GM06990 (cell line): Measurements from ENCODE around the gene STAT3.
A peak's percentile ranks its signal among the peaks of the same experiment; 100 is the strongest.

Source experiments
- DNase-seq: peaks from one replicate; pipeline ENCODE4 v3.0.0-alpha.2; 2011; ENCODE audit not compliant: insufficient read length; ENCODE audit errors: extremely low read depth
- H3K27me3 ChIP-seq: replicated peaks from 2 replicates; pipeline ENCODE4 v1.6.0; 2011; ENCODE audit warnings: low read length; ENCODE audit not compliant: control insufficient read depth, insufficient read depth
- H3K36me3 ChIP-seq: 2 replicates; pipeline ENCODE4 v1.5.1; 2011; ENCODE audit warnings: low read length; ENCODE audit not compliant: control insufficient read depth, insufficient read depth
- H3K4me3 ChIP-seq: replicated peaks from 2 replicates; pipeline ENCODE4 v1.5.1; 2011; ENCODE audit warnings: low read depth, mild to moderate bottlenecking, control low read depth, low read length
- TF ChIP-seq, protein P1 (sequence below): IDR thresholded peaks from 2 replicates; pipeline ENCODE4 v1.5.1; 2011; ENCODE audit warnings: low read length, control low read depth, mild to moderate bottlenecking, inconsistent platforms; ENCODE audit not compliant: insufficient read depth, poor library complexity, severe bottlenecking

Gene STAT3

GRCh38 chr17:42317266-42317845 lies 70.9 kb downstream of the STAT3 start:
- Histone ChIP-seq H3K27me3 (no peaks in the 10 kb centered on the region), H3K4me3 (no peak overlapping the region), H3K36me3 (peaks cover 14% of the 10 kb centered on the region)
- TF ChIP-seq, protein P1, sequence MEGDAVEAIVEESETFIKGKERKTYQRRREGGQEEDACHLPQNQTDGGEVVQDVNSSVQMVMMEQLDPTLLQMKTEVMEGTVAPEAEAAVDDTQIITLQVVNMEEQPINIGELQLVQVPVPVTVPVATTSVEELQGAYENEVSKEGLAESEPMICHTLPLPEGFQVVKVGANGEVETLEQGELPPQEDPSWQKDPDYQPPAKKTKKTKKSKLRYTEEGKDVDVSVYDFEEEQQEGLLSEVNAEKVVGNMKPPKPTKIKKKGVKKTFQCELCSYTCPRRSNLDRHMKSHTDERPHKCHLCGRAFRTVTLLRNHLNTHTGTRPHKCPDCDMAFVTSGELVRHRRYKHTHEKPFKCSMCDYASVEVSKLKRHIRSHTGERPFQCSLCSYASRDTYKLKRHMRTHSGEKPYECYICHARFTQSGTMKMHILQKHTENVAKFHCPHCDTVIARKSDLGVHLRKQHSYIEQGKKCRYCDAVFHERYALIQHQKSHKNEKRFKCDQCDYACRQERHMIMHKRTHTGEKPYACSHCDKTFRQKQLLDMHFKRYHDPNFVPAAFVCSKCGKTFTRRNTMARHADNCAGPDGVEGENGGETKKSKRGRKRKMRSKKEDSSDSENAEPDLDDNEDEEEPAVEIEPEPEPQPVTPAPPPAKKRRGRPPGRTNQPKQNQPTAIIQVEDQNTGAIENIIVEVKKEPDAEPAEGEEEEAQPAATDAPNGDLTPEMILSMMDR = no peak
- DNase-seq = no peak

GRCh38 chr17:42316755-42317154 lies 71.5 kb downstream of the STAT3 start:
- TF ChIP-seq, protein P1 = no peak
- Histone ChIP-seq H3K36me3 (peaks cover 12% of the 10 kb centered on the region), H3K27me3 (no peaks in the 10 kb centered on the region), H3K4me3 (no peak overlapping the region)
- DNase-seq = no peak

DNA sequence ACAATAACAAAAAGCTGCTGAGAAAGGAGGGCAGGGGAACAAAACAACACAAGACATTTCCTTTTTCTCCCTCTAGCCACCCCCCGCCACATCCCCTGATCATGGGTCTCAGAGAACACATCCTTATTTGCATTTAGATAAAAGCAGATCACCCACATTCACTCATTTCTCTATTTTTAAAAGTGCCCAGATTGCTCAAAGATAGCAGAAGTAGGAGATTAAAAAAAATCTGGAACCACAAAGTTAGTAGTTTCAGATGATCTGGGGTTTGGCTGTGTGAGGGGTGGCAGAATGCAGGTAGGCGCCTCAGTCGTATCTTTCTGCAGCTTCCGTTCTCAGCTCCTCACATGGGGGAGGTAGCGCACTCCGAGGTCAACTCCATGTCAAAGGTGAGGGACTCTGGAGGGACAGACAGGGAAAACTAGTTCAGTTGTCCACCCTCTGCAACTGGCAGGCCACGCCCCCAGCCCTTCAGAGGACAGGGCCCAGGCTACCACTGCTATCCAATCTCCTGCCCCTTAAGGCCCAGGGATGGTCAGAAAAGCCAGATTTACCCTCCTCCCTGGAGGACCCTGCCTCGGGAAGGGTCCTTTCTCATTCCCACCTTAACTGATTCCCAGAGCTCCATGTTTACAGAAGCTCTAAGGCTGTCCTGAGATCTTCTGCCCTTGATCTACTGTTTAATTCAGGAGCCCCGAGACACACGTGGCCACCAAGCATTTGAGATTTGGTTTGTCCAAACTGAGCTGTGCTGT lies 72.7 kb downstream of the STAT3 start:
- H3K4me3 ChIP-seq = no peak overlapping the region
- H3K36me3 ChIP-seq = peaks cover 13% of the 10 kb centered on the region
- DNase-seq = peak; percentile 37
- TF ChIP-seq, protein P1 = no peak
- no peaks in the 10 kb centered on the region for H3K27me3 ChIP-seq

DNA sequence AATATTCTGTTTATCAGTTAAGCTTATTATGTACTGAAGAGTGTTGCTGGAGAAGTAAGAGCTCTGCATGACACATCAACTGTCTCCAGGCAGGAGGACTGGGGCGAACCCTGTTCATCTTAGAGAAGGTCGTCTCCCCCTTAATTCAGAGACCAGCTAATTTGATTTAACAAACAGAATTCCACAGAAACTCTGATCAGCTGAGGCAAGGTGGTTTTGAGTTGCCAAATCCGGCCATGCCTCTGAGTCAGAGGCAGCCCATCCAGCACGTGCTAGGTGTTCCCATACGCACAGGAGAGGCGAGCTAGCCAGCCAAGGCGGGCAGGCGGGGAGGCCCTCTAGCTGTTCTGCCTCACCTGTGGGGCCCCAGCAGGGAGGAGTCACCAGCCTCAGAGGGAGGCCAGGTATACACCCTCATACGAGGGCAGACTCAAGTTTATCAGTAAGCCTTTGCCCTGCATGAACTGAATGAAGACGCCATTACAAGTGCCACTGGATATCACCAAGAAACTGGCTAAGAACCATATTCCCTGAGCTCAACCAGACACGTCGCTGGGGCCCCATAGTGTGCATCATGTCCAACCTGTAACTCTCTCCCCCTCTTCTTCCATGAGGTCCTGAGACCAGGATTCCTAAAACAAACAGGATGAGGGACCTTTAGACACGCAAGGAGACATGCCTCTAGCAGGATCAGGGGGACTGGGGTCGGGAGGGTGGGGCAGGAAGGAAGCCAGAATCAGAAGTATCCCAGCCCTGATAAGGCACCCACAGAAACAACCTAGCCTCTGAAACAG lies 74.3 kb downstream of the STAT3 start:
- H3K36me3 ChIP-seq = peaks cover 21% of the 10 kb centered on the region
- H3K4me3 ChIP-seq = no peak overlapping the region

DNA sequence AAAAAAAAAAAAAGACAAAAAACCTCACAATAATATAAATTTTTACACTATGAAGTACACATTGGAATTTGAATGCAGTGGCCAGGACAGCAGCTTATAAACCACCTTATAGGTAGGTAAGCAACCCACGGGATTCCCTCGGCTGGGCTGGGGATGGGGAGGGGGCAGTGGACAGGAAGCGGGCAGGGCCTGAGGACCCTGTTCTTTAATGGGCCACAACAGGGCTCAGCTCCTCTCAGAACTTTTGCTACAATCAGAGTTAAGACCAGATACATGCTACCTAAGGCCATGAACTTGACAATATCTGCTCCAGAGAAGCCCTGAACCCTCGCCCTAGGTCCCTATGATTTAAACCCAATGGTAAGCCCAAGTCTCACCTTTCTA lies 74.9 kb downstream of the STAT3 start:
- H3K4me3 ChIP-seq = no peak overlapping the region
- TF ChIP-seq, protein P1 = no peak

More for the DNA sequence above, 74.3 kb downstream of the STAT3 start:
- TF ChIP-seq, protein P1 = no peak
- no peaks in the 10 kb centered on the region for H3K27me3 ChIP-seq
- no peak for DNase-seq

More for the DNA sequence above, 74.9 kb downstream of the STAT3 start:
- no peaks in the 10 kb centered on the region for H3K27me3 ChIP-seq
- peaks cover 24% of the 10 kb centered on the region for H3K36me3 ChIP-seq
- no peak for DNase-seq
